Fibroblast of lung (primary cell): ENCODE results near the gene IGF2. TPM values are rescaled to one million over a fixed set of nuclear protein-coding genes. Genes with fewer than 3 reads are reported as not detected.

ENCODE experiments used
- DNase-seq, 2 donors: peaks; one replicate each; pipeline versions ENCODE4 v3.0.0 to v3.0.0-alpha.2; 2010; ENCODE audit warnings: low read depth in 2 of 2
- H2AFZ ChIP-seq: 2 replicates; pipeline ENCODE4 v1.5.1; 2012; ENCODE audit warnings: low read length, control low read depth, inconsistent platforms
- H3K27ac ChIP-seq: 2 replicates; pipeline ENCODE4 v1.5.1; 2011; ENCODE audit warnings: low read length, control low read depth; ENCODE audit not compliant: insufficient read depth
- H3K27me3 ChIP-seq: 2 replicates; pipeline ENCODE4 v1.5.1; 2011; ENCODE audit warnings: mild to moderate bottlenecking, low read length; ENCODE audit not compliant: control insufficient read depth, insufficient read depth
- H3K36me3 ChIP-seq: 2 replicates; pipeline ENCODE4 v1.5.1; 2011; ENCODE audit warnings: low read length; ENCODE audit not compliant: control insufficient read depth, insufficient read depth
- H3K4me1 ChIP-seq: 2 replicates; pipeline ENCODE4 v1.5.1; 2011; ENCODE audit warnings: low read length; ENCODE audit not compliant: control insufficient read depth, insufficient read depth; ENCODE audit errors: extremely low read depth
- H3K4me2 ChIP-seq: 2 replicates; pipeline ENCODE4 v1.5.1; 2011; ENCODE audit warnings: low read length, control low read depth; ENCODE audit not compliant: insufficient read depth; ENCODE audit errors: extremely low read depth
- H3K4me3 ChIP-seq, 4 experiments: fragments of 200-600 bp in 1 of 4; sonication (generic) in 1 of 4; replicated peaks in 1 of 4; 2 replicates each; pipeline ENCODE4 v1.5.1; 2011 to 2016; ENCODE audit warnings: low read length in 4 of 4, low read depth in 3 of 4, mild to moderate bottlenecking in 3 of 4, control low read depth in 2 of 4, inconsistent platforms in 1 of 4, mixed read lengths in 1 of 4; ENCODE audit not compliant: insufficient read depth in 1 of 4; ENCODE audit errors: control extremely low read depth in 1 of 4
- H3K79me2 ChIP-seq: 2 replicates; pipeline ENCODE4 v1.5.1; 2012; ENCODE audit warnings: mild to moderate bottlenecking, low read length, inconsistent platforms; ENCODE audit not compliant: control insufficient read depth, insufficient read depth
- H3K9ac ChIP-seq: 2 replicates; pipeline ENCODE4 v1.5.1; 2011; ENCODE audit warnings: mild to moderate bottlenecking, low read length, control low read depth; ENCODE audit not compliant: insufficient read depth
- H3K9me3 ChIP-seq: 2 replicates; pipeline ENCODE4 v1.5.1; 2012; ENCODE audit warnings: low read depth, low read length; ENCODE audit not compliant: control insufficient read depth, insufficient read depth
- H4K20me1 ChIP-seq: 2 replicates; pipeline ENCODE4 v1.5.1; 2011; ENCODE audit warnings: low read length; ENCODE audit not compliant: control insufficient read depth, insufficient read depth; ENCODE audit errors: extremely low read depth
- EZH2 ChIP-seq: IDR thresholded peaks from 2 replicates; pipeline ENCODE4 v1.5.1; 2012; ENCODE audit warnings: low read length, control low read depth, mild to moderate bottlenecking; ENCODE audit errors: missing control alignments
- polyA plus RNA-seq, 2 donors: library from polyadenylated mRNA; depleted of rRNA in 1 of 2; stranded (reverse) in 1 of 2; unstranded in 1 of 2; fragments of >200 nt; gene quantifications; 2 replicates each; pipeline ENCODE4 v1.2.1, GENCODE V29; 2011 to 2012; ENCODE audit warnings: missing spikeins in 1 of 2
- total RNA-seq: library from RNA; depleted of rRNA; stranded (reverse); fragments of >200 nt; gene quantifications from 2 replicates; pipeline ENCODE4 v1.2.1, GENCODE V29; 2014
- TF ChIP-seq, protein P1 (sequence below), 2 donors: IDR thresholded peaks in 1 of 2; conservative IDR thresholded peaks in 1 of 2; 1 replicate in 1 of 2; 2 replicates in 1 of 2; pipeline ENCODE4 v1.5.1; 2011 to 2012; ENCODE audit warnings: low read length in 2 of 2, control low read depth in 1 of 2, inconsistent platforms in 1 of 2, low read depth in 1 of 2, mild to moderate bottlenecking in 1 of 2

The IGF2 gene
- total and polyA plus RNA-seq, 2 donors (not counting 1 experiment from before 2014, with no cell fraction given), result 0.08 to 0.17 TPM

DNA sequence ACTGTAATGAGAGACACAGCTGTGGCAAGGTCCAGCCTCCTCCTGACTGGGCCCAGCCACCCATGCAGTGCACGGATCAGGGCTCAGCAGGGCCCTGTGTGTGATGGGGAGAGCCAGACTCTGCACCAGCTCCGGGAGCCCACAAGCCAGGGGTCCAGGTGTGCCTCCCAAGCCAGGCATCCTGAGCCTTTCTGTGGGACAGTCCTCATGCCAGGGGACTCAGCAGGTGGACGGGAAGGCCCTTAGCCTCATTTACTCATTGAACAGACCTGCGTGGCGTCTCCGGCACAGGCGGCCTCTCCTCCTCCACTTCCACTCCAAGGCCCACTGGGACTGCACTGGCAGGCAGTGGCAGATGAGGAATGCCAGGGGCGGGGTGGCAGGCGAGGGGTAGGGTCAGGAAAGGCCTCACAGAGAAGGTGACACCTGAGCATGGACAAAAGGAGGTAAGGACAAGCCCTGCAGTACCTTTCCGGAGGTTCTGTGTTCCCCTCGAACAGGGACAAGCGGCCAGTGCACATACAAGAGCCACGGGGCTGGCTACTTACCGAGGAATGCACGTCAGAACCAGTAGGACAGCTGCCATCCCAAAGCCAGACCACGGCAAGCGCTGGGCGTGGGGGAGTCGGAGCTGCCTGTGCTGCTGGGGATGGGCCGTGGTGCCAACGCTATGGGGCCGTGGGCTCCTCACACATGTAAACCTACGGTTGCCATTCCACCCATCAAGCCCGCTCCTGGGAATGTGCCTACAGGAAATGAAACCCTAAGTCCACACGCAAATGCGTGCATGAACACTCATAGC, 52.7 kb downstream of the IGF2 start:
- TF ChIP-seq, protein P1, sequence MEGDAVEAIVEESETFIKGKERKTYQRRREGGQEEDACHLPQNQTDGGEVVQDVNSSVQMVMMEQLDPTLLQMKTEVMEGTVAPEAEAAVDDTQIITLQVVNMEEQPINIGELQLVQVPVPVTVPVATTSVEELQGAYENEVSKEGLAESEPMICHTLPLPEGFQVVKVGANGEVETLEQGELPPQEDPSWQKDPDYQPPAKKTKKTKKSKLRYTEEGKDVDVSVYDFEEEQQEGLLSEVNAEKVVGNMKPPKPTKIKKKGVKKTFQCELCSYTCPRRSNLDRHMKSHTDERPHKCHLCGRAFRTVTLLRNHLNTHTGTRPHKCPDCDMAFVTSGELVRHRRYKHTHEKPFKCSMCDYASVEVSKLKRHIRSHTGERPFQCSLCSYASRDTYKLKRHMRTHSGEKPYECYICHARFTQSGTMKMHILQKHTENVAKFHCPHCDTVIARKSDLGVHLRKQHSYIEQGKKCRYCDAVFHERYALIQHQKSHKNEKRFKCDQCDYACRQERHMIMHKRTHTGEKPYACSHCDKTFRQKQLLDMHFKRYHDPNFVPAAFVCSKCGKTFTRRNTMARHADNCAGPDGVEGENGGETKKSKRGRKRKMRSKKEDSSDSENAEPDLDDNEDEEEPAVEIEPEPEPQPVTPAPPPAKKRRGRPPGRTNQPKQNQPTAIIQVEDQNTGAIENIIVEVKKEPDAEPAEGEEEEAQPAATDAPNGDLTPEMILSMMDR (conservative IDR thresholded peaks at IDR 0.05 in 1 of 2, IDR thresholded peaks at IDR 0.05 in 1 of 2; ENCODE audit: low read depth in 1 of 2, low read length in 2 of 2), result no peak
- TF ChIP-seq EZH2, result no peak
- Histone ChIP-seq H2AFZ (no peak overlapping the region), H3K36me3 (no peaks in the 10 kb centered on the region), H3K4me1 (no peaks in the 10 kb centered on the region), H3K9ac (no peak overlapping the region), H3K27me3 (no peaks in the 10 kb centered on the region), H3K27ac (no peak overlapping the region), H3K79me2 (no peaks in the 10 kb centered on the region), H4K20me1 (no peaks in the 10 kb centered on the region), H3K9me3 (no peaks in the 10 kb centered on the region), H3K4me2 (no peak overlapping the region), H3K4me3 (no peak overlapping the region)
- DNase-seq, result no peak

DNA sequence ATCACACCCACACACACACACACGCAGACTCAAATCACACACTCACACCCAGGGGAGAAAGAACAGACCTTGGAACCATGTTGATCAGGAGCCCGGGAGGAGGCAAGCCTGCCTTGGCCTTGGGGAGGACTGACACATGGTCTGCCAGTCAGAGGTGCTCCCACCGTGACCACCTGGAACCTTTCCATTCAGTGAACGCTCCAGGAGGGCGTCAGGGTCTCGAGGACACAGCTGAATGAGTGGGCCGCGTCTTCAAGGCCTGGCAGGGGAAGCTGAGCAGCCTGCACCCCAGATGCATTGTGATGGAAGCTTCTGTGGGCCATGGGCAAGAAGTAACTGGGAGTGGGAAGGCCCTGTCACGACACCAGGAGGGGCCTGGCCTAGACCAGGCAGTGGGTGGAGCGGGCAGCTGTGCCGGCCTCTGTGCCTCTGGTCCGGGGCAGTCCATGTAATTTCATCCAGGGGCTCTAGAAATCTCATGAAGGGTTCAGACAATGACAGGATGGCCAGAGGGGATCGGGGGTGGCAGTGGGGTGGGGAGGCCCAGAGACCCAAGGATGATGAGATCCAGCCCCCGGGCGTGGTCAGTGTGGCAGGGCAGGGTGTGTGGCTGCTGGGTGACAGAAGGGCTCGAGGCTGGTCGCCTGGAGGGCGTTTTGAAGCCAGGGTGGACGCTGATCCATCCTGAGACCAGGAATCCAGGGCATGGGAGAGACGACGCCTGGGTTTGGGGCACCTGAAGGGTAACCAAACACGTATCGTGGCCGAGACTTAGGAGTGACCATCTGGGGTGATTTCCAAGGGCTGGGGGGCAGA, 53.7 kb downstream of the IGF2 start:
- Histone ChIP-seq H3K27ac (no peak overlapping the region), H3K4me2 (no peak overlapping the region), H3K4me3 (no peak overlapping the region), H3K79me2 (no peaks in the 10 kb centered on the region), H3K9ac (no peak overlapping the region), H3K27me3 (no peaks in the 10 kb centered on the region), H2AFZ (no peak overlapping the region), H3K9me3 (no peaks in the 10 kb centered on the region), H4K20me1 (no peaks in the 10 kb centered on the region), H3K4me1 (no peaks in the 10 kb centered on the region), H3K36me3 (no peaks in the 10 kb centered on the region)
- TF ChIP-seq EZH2, result no peak
- TF ChIP-seq, protein P1 (conservative IDR thresholded peaks at IDR 0.05 in 1 of 2, IDR thresholded peaks at IDR 0.05 in 1 of 2; ENCODE audit: low read depth in 1 of 2, low read length in 2 of 2), result no peak
- DNase-seq, result no peak

DNA sequence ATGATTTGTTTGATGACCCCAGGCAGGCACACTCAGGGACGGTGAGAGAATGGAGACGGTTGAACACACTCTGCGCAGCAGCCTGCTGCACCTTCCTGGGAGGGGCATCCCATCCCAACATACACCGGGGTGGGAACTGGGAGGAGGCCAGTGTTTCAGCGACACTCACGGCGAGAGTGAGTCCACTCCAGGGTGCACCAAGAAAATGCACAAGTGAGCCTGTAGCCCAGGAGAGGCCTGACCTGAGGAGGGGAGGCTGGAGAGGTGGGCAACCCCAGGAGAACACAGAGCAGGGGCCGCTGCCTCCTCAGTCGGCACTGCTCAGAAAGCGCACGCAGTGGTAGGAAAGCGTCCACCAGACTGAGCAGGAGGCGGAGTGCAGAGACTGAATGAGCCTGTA, 54.5 kb downstream of the IGF2 start:
- Histone ChIP-seq H2AFZ (no peak overlapping the region), H3K4me1 (no peaks in the 10 kb centered on the region), H4K20me1 (no peaks in the 10 kb centered on the region), H3K27ac (no peak overlapping the region), H3K4me3 (no peak overlapping the region), H3K27me3 (no peaks in the 10 kb centered on the region), H3K36me3 (no peaks in the 10 kb centered on the region), H3K9ac (no peak overlapping the region), H3K79me2 (no peaks in the 10 kb centered on the region), H3K9me3 (no peaks in the 10 kb centered on the region), H3K4me2 (no peak overlapping the region)
- TF ChIP-seq EZH2, result no peak
- TF ChIP-seq, protein P1 (conservative IDR thresholded peaks at IDR 0.05 in 1 of 2, IDR thresholded peaks at IDR 0.05 in 1 of 2; ENCODE audit: low read depth in 1 of 2, low read length in 2 of 2), result no peak
- DNase-seq, result no peak
